GM19397 (cell line): ENCODE data around the gene ZC3H12C.

Experiments
- ATAC-seq: cut with Tn5 transposase; IDR thresholded peaks from one replicate; pipeline ENCODE4 v1.9.1; 2021; ENCODE audit warnings: mild to moderate bottlenecking, moderate library complexity; ENCODE audit not compliant: unreplicated experiment

ZC3H12C gene

GRCh38 chr11:110096496-110096895 is 3.3 kb downstream of the ZC3H12C start:
- ATAC-seq: no peak

- no peak for ATAC-seq
Observed at GRCh38 chr11:110097459-110098012, 4.3 kb downstream of the ZC3H12C start.

- ATAC-seq: peak; percentile 68
Observed at GRCh38 chr11:110098645-110099044, 5.5 kb downstream of the ZC3H12C start.

- ATAC-seq: no peak
Observed at GRCh38 chr11:110100476-110101240, 7.5 kb downstream of the ZC3H12C start.

- ATAC-seq: no peak
Observed at GRCh38 chr11:110106713-110107274, 13.6 kb downstream of the ZC3H12C start.

GRCh38 chr11:110110854-110111253 is 17.7 kb downstream of the ZC3H12C start:
- ATAC-seq: no peak

GRCh38 chr11:110112457-110112856 is 19.3 kb downstream of the ZC3H12C start:
- ATAC-seq: no peak

- no peak for ATAC-seq
Observed at GRCh38 chr11:110113505-110113904, 20.3 kb downstream of the ZC3H12C start.

GRCh38 chr11:110113973-110114372 is 20.8 kb downstream of the ZC3H12C start:
- ATAC-seq: no peak

GRCh38 chr11:110119317-110119716 is 26.1 kb downstream of the ZC3H12C start:
- no peak for ATAC-seq

- ATAC-seq: no peak
Observed at GRCh38 chr11:110121204-110121603, 28.0 kb downstream of the ZC3H12C start.

GRCh38 chr11:110123003-110123402 is 29.8 kb downstream of the ZC3H12C start:
- ATAC-seq: no peak

- no peak for ATAC-seq
Observed at GRCh38 chr11:110124605-110125004, 31.4 kb downstream of the ZC3H12C start.

- ATAC-seq: no peak
Observed at GRCh38 chr11:110125632-110126031, 32.4 kb downstream of the ZC3H12C start.

GRCh38 chr11:110126936-110127335 is 33.7 kb downstream of the ZC3H12C start:
- no peak for ATAC-seq

- no peak for ATAC-seq
Observed at GRCh38 chr11:110128161-110128560, 35.0 kb downstream of the ZC3H12C start.

GRCh38 chr11:110130642-110131238 is 37.5 kb downstream of the ZC3H12C start:
- no peak for ATAC-seq

- ATAC-seq: no peak
Observed at GRCh38 chr11:110131386-110132123, 38.4 kb downstream of the ZC3H12C start.

GRCh38 chr11:110133160-110133559 is 40.0 kb downstream of the ZC3H12C start:
- ATAC-seq: no peak

- ATAC-seq: no peak
Observed at GRCh38 chr11:110134110-110134509, 40.9 kb downstream of the ZC3H12C start.

GRCh38 chr11:110141812-110142211 is 48.6 kb downstream of the ZC3H12C start:
- ATAC-seq: no peak
